SHP77 (cell line): ENCODE measurements around the gene NTN1.

ENCODE experiments used
- DNase-seq, 2 experiments: peaks; one replicate each; lab custom pipeline; 2025; lab: John Stamatoyannopoulos, UW

Gene NTN1

DNA sequence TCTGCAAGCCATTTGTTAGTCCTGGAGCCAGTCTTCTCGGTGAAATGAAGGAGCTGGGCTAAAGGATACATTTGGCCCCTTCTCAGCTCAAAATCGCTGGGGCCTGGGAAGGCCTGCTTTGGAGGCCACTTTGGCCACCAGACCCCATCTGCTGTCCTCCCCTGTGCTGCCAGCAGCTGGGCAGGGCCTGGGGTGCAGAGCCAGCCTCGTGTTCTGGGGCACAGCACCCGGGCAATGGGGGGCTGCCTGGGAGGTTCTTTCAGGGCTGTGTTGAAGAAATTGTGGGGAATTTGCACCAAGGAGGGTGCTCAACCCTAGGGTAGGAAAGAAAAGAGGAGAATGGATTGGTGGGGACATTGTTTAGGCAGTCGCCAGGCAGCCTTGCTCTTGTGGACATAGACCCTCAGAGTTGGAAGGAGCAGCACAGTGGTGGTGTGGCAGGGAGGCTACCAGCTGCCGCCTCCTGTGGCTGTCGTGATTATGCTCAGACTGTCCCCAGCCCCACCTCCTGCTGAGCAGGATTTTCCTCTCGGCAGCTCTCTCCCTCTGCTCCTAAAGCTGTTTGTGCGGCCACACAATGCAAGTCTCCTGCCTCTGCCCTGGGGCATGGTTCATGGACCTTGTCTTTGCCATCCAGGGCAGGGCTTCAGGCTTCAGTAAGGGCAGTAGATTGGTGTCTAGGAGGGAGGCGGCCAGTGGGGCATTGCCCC lies 174.8 kb downstream of the NTN1 start:
- no peak for DNase-seq

DNA sequence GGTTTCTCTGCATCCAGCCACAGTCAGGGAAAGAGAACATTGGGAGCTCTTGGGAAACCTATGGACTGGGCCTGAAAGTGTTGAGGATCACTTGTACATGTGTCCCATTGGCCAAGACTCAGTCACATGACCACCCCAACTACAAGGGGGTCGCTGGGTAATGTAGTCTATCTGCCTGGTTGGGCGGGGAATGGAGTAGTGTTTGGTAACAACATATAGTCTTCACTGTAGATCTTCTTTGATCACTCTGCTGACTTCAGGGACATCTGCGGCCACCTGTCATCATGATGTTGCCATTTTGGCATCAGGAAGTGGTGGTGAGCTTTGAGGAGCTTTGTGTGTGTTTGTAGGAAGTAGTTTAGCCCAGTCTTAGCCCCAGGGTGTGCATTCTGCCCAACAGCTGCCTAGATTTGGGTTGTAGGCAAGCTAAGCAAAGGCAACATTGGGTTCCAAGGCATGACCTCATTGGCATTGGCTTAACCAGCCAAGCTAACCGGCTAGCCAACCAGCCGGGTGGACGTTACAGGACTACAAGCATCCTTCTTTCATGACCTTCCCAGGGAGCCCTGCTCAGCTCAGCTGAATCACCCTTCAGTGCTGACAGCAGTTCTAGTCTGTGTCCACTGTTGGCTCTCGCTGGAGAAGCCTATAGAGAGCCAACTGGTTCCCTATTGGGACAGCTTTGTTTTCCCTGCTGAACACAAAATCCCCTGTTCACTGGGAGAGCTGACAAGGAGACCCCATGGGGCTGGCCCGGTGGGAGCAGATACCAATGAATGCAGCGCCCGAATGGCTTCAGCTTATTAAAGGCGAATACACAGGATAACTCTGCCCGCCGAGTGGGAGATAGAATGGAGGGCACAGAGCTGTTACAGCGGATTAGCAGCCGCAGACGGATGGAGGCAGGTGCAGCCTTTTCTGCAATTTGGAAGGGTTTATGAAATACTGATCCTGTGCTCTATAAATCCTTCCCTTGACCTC lies 178.6 kb downstream of the NTN1 start:
- DNase-seq = no peak

- no peak for DNase-seq
These were observed 179.5 kb downstream of the NTN1 start for GRCh38 chr17:9200699-9201359.

DNA sequence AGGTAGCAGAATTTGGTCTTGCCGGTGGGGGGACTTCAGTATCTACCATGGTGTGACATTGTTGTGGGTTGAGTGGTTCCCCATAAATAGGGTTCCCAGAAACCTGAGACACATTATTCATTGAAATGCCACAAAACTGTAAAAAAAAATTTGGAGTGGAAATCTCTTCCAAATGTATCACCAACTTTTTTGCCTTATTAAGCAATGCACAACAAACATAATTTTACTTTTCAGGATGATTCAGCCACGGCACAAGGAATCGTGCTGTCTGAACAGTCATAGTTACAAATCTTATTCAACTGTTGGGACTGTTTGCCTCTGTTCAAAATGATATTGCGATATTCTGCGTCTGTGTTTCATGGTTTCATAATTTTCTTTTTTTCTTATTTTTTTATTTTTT lies 181.2 kb downstream of the NTN1 start:
- DNase-seq = no peak

GRCh38 chr17:9203771-9204425 lies 182.6 kb downstream of the NTN1 start:
- no peak for DNase-seq

- no peak for DNase-seq
These were observed 183.5 kb downstream of the NTN1 start for GRCh38 chr17:9204637-9205329.

DNA sequence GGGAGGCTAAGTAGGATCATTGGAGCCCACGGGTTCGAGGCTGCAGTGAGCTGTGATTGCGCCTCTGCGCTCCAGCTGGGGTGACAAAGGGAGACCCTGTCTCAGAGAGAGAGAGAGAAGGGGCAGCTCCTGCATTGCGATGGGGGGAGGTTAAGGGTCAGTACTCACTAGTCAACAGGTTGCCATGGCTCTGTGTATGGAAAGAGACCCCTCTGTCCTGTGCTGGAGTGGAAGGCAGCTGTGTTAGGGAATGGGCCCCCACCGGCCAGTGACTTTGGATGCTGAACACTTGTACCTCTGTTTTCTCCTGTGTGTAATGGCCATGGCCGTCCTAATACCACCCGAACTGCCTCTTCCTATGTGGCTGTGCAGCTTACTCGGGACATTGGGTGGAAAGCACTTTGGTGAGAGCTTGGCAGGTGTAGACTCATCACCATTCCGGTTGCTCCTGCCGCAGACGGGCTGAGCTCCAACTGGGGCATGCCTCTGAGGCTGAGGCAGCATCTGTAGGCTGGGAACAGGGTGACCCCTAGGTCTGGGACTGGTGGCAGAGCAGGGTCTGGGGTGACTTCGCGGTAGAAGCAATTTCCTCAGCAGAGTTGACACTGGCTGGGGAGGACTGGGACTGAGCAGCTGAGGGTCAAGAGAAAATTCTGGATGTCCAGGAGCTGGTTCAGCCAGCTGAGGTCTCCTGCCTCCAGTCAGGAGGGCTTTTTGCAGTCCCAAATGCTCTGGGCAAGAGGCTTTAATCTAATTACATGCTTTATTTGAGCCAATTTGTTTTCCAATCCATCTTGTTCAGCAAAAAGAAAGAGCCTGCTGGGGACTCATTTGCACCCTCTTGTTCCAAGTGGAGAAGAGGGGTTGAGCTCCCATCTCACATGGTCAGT lies 184.5 kb downstream of the NTN1 start:
- no peak for DNase-seq

GRCh38 chr17:9206410-9206703 lies 185.0 kb downstream of the NTN1 start:
- no peak for DNase-seq

GRCh38 chr17:9206741-9207332 lies 185.5 kb downstream of the NTN1 start:
- DNase-seq = peak; percentile 35 to 58

DNA sequence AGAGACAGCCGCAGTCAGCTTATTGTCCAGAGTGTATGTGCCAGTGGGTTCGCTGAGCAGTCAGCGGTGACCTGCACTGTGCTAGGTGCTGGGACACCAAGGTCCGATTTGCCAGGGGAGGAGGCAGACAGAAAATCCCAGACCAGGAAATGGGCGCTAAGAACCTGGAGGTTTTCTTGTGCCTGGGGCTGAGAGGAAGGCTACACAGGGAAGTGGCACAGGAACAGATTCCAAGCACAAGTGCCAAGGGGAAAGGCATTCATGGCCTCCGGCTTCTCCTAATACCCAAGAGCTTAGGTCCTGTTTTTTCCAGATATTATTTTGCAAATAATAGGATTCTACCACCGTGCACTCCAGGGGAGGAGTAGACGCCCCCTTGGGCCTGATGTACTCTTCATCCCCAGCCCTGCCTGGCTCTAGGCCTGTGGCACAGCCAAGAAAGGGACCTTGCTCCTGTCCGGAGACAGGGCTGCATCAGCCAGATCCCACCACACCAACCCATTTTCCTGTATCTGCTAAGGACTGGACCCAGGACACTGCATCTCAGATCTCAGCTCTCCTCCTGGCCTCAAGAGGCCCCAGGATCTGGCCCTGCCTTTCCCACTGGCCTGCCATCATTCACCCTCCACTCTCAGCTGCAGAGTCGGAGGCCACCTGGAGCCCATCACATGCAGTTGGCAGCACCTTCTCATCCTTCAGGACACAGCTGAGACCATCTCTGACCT lies 187.2 kb downstream of the NTN1 start:
- DNase-seq = no peak

GRCh38 chr17:9209347-9209746 lies 188.0 kb downstream of the NTN1 start:
- DNase-seq = no peak

DNA sequence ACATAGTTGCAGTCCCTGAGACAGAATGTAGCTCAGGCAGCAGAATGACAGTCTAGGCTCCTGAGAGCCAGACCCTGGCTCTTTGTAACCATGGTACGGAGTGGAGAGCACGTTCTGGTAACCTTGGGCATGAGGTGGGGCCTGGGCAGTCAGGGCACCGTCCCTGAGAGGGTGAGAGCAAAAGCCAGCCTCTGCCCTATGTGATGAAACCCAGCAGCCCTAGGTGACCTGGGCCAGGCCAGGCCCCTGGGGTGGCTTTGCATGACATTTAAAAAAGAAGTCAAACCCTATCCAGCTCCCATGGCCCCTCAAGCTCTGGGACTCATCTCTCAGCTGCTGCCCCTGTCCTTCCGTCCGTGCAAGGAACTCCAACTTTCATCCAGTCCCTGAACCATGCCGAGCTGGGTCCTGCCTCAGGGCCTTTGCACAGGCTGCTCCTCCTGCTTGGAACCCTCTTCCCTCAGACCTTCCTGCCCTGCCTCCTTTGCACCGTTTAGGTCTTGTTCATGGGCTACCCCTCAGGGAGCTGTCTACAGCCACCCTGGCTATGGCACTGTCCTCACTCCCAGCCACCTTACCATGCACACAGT lies 188.6 kb downstream of the NTN1 start:
- no peak for DNase-seq

DNA sequence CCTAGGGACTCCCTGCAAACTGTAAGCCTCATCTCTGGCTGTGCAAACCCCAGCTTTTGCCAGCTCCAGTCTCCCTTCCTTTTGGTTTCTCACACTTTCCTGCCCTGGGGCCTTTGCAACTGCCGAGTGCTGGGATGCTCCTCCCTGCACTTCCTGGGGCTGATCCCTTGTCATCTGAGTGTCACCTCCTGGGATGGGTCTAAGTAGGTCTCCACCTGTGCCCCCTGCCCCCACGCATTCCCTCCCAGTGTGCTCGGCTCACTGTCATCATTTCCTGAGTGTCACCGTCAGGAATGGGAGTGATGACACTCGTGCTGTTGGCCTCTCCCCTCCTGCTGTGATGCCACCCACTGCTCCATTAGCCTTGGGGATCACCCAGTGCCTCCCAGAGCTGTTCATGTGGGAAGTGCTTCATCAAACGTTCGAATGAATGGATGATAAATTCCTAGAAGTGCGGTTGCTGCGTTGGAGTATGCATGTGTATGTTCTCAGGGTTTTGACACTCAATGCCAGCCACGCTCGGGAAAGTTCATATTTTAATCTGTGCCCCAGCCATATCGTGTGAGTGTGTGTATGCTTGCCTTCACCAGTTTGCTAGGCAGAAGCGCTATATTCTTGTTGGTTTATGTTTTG lies 189.9 kb downstream of the NTN1 start:
- no peak for DNase-seq

GRCh38 chr17:9212376-9213302 lies 191.3 kb downstream of the NTN1 start:
- DNase-seq = no peak

- DNase-seq = no peak
These were observed 192.0 kb downstream of the NTN1 start for GRCh38 chr17:9213303-9213640.

DNA sequence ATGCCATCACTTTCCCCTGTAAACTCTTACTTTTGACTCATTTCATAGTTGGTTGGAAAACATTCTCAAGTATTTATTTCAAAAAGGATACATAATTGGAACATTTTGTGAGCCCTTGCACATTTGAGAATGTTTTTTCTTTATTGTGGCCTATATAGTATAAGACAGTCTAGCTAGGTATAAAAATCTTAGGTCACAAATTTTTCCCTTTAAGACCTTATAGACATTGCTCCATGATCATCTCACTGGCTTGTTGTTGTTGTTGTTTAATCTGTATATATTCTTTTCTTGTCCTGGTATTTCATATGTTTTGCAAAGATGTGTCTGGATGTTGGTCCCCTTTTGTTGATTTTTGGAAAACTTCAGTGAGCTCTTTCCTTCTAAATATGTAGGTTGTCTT lies 194.2 kb downstream of the NTN1 start:
- DNase-seq = no peak

DNA sequence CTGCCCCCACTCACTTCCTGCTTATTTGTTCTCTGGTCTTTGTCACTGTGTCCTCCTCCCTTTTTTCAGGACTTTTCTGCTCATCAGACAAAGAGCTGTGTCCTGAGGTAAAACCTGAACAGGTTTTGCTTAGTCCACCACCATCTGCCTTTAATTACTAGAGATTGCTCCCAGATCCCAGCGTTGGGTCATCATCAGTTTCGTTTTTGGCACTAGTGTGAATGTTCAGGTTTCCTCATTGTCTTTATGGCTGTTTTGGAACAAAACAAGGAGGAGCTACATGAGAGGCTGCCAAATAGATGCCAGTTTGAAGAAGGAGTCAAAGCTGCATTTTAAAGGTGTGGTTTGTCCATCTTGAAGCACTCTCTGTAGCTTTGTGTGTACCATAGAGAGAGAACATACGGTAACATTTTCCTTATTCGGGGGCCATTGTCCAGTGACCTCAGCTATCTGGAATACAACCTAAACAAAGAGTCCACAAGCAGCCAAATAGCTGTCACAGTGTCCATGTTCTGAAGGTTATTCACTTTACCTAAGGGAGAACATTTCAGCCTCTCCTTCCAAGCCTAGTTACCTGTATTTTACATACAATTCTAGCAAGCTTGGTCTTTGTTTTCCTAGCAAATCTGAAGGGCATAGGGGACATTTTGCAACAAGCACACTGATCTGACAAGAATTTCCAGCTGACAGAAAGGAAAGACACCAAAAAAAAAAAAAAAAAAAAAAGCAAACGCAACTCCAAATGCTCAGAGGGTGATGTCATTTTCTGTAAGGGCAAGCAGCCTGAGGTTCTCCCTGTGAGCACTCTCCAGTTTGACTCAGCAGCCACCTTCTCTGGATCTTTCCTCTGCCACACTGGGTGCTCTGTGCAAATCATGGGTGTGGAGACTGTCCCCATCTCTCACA lies 196.1 kb downstream of the NTN1 start:
- DNase-seq = no peak
